GM12865 (cell line): Measurements from ENCODE around the gene LRP6.

ENCODE experiments used
- DNase-seq: peaks from one replicate; pipeline ENCODE4 v3.0.0; 2010; ENCODE audit warnings: low read depth
- H3K4me3 ChIP-seq: 2 replicates; pipeline ENCODE4 v1.5.1; 2011; ENCODE audit warnings: mild to moderate bottlenecking, low read depth, low read length, control low read depth
- CTCF ChIP-seq: IDR thresholded peaks from 2 replicates; pipeline ENCODE4 v1.5.1; 2011; ENCODE audit warnings: low read length, control low read depth, low read depth, inconsistent platforms; ENCODE audit not compliant: insufficient read depth; ENCODE audit errors: missing control alignments

LRP6 gene

GRCh38 chr12:12167847-12168246, 99.0 kb downstream of the LRP6 start:
- no peak for TF ChIP-seq CTCF
- H3K4me3 ChIP-seq: no peak overlapping the region
- DNase-seq: no peak

- no peak overlapping the region for H3K4me3 ChIP-seq
- no peak for DNase-seq
- TF ChIP-seq CTCF: no peak
Observed at GRCh38 chr12:12166751-12167150, 100.1 kb downstream of the LRP6 start.

GRCh38 chr12:12159988-12160387, 106.9 kb downstream of the LRP6 start:
- no peak for DNase-seq
- no peak overlapping the region for H3K4me3 ChIP-seq
- no peak for TF ChIP-seq CTCF

GRCh38 chr12:12158858-12159257, 108.0 kb downstream of the LRP6 start:
- H3K4me3 ChIP-seq: no peak overlapping the region
- TF ChIP-seq CTCF: no peak
- DNase-seq: no peak

DNA sequence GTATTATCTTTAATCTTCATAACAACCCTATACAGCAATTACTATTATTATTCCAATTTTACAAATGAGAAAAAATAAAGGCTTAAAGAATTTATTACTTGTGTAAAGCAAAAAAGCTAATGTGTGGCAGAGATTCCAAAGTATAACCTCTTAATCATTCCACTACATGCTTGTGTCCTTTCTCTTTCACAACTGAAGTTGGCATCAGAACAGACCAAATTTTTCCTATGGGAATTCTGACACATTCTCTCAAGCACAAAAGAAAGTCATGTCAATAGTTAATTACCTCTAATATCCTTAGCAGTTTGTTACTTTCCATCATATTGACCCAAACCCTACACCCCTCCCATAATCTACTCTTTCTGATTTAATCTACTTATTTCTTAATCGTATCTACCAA, 109.4 kb downstream of the LRP6 start:
- TF ChIP-seq CTCF: no peak
- H3K4me3 ChIP-seq: no peak overlapping the region
- no peak for DNase-seq

DNA sequence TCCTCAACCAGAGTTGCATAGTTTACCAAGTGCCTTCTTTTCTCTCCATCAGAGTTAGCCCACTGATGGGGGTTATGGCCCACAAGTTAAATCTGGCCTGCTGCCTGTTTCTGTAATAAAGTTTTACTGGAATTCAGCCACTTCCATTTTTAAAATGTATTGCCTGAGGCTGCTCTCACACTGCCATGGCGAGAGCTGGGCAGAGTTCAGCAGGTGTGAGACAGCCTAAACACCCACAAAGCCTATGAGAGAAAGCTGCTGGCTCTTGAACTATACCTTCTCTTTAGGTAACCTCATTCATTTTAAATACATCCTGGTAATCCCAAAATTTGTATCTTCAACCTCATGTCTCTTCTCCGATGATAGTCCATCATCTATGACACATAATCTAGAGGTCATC, 110.0 kb downstream of the LRP6 start:
- no peak for TF ChIP-seq CTCF
- no peak overlapping the region for H3K4me3 ChIP-seq

DNA sequence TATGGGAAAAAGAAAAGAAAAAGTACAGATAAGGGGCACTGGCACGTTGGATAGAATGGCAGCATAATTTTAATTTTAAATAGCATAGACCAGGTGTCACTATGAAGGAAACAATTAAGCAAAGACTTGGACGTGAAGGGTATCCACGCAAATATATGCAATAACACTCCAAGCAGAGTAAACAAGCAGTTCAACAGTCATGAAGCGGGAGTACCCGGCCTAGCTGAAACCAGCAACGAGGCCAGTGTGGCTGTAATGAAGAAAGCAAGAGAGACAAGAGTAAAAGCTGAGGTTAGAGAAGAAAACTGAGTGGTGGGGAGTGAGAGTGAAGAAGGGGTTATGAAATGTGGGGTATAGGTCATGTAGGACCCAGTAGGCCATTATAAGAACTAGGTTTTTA, 110.7 kb downstream of the LRP6 start:
- DNase-seq: no peak
- TF ChIP-seq CTCF: no peak
- H3K4me3 ChIP-seq: no peak overlapping the region

More for the DNA sequence above, 110.0 kb downstream of the LRP6 start:
- DNase-seq: no peak
